Vagina (tissue), 2 donors: Measurements from ENCODE around the gene MYH8.

Experiments
- CTCF ChIP-seq, 3 experiments: fragments of 450-650 bp in 2 of 3; fragments of 200-600 bp in 1 of 3; sonication (generic) in 1 of 3; IDR thresholded peaks; one replicate each; pipeline ENCODE4 v1.5.1; 2017 to 2019; ENCODE audit warnings: antibody characterized with exemption in 3 of 3, mild to moderate bottlenecking in 2 of 3, moderate library complexity in 2 of 3
- POLR2A ChIP-seq, 2 donors: fragments of 450-650 bp; IDR thresholded peaks; one replicate each; pipeline ENCODE4 v1.6.1; 2017; ENCODE audit warnings: antibody characterized with exemption in 2 of 2, mild to moderate bottlenecking in 2 of 2, moderate library complexity in 2 of 2

- TF ChIP-seq CTCF (IDR thresholded peaks at IDR 0.05), result no peak
- TF ChIP-seq POLR2A (IDR thresholded peaks at IDR 0.05), result no peak
Observed at GRCh38 chr17:10447026-10447931, 25.5 kb upstream of the MYH8 start.
